ENCODE measurements around the gene SDCCAG8. TPM values are rescaled to one million over a fixed set of nuclear protein-coding genes. Genes with fewer than 3 reads are reported as not detected.

Gene SDCCAG8
- total RNA-seq, 1 donor from 2014 or later: 19.8 TPM

DNA sequence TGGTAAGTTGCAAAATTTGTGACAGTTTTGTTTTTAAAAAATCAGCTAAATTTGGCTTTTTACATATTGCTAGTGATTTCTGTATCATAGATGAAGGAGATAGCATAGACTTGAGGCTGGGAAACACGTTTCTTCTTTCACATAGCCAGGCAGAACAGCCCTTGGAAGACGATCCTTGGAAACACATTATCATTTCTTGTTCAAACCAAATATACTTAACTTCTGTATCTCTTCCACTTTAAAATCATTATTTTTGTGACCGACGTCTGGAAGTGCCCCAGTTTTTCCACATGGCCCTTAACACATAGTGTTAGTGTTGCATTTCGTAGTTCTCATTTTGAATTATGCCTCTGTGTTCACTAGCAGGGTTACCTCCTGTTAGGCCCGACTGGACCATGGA, 193.5 kb downstream of the SDCCAG8 start:
- no peak for DNase-seq (ENCODE audit: low spot score)
- H3K36me3 Mint-ChIP-seq (ENCODE audit: low read depth): peaks cover 5% of the 10 kb centered on the region
- H3K4me3 Mint-ChIP-seq (ENCODE audit: unreplicated experiment): no peak overlapping the region
- H3K9me3 Mint-ChIP-seq (ENCODE audit: low read depth): no peaks in the 10 kb centered on the region
- no peaks in the 10 kb centered on the region for H3K4me1 Mint-ChIP-seq (ENCODE audit: low read depth)
- H3K27ac Mint-ChIP-seq (ENCODE audit: unreplicated experiment): no peak overlapping the region
- no peaks in the 10 kb centered on the region for H3K27me3 Mint-ChIP-seq (ENCODE audit: low read depth)
- TF ChIP-seq, protein P1, sequence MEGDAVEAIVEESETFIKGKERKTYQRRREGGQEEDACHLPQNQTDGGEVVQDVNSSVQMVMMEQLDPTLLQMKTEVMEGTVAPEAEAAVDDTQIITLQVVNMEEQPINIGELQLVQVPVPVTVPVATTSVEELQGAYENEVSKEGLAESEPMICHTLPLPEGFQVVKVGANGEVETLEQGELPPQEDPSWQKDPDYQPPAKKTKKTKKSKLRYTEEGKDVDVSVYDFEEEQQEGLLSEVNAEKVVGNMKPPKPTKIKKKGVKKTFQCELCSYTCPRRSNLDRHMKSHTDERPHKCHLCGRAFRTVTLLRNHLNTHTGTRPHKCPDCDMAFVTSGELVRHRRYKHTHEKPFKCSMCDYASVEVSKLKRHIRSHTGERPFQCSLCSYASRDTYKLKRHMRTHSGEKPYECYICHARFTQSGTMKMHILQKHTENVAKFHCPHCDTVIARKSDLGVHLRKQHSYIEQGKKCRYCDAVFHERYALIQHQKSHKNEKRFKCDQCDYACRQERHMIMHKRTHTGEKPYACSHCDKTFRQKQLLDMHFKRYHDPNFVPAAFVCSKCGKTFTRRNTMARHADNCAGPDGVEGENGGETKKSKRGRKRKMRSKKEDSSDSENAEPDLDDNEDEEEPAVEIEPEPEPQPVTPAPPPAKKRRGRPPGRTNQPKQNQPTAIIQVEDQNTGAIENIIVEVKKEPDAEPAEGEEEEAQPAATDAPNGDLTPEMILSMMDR (IDR thresholded peaks at IDR 0.05): no peak

DNA sequence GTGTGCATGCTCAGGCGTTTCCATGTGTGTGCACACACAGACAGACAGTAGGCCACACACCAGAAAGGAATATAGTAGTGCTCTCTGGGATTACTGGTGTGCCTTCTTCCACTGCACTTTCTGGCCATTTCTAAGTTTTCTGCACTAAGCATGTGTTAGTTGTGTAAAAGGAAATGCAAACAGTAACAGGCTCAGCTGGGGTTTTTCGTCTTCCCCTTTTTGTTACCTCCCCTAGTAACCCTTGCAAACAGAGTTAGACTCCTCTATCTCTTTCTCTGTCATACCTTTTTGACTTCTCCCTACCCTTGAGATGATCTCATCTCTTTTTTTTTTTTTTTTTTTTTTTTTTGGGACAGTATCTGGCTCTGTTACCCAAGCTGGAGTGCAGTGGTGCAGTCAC, 196.3 kb downstream of the SDCCAG8 start:
- H3K4me3 Mint-ChIP-seq (ENCODE audit: unreplicated experiment): no peak overlapping the region
- no peak overlapping the region for H3K27ac Mint-ChIP-seq (ENCODE audit: unreplicated experiment)
- no peaks in the 10 kb centered on the region for H3K9me3 Mint-ChIP-seq (ENCODE audit: low read depth)
- H3K36me3 Mint-ChIP-seq (ENCODE audit: low read depth): peaks cover 4% of the 10 kb centered on the region
- H3K27me3 Mint-ChIP-seq (ENCODE audit: low read depth): no peaks in the 10 kb centered on the region
- no peaks in the 10 kb centered on the region for H3K4me1 Mint-ChIP-seq (ENCODE audit: low read depth)
- no peak for DNase-seq (ENCODE audit: low spot score)
- TF ChIP-seq, protein P1 (IDR thresholded peaks at IDR 0.05): no peak

DNA sequence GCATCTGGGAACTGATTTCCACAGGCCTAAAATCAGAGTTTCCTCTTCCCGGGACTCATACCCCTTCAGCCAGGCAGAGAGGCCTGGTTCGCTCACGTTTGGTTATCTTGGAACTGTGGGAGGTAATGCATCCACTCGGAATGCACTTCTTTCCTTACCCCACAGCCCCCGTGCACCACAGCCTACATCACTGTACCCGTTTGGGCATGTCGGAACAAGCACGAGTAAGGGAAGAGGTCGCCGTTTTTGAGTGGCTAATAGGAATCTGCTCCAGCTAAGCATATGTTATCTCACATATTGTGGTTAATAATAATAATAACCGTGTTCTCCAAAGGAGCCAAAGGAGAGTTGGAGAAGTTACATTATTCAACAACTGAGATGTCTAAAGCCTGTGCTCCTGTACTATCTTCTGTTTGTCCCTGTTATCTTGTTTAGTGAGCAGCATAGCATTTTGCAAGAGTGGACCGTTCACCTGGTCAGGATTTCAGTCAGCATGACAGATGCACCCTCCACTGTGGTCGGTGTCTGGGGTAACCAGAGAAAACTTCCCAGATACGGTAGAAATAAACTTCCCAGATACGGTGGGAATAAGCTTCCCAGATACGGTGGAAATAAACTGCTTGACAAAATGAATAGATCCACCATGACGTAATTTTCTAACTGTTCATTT, 198.6 kb downstream of the SDCCAG8 start:
- H3K27me3 Mint-ChIP-seq (ENCODE audit: low read depth): no peaks in the 10 kb centered on the region
- TF ChIP-seq, protein P1 (IDR thresholded peaks at IDR 0.05): no peak
- no peak overlapping the region for H3K27ac Mint-ChIP-seq (ENCODE audit: unreplicated experiment)
- H3K4me1 Mint-ChIP-seq (ENCODE audit: low read depth): no peaks in the 10 kb centered on the region
- peaks cover 2% of the 10 kb centered on the region for H3K36me3 Mint-ChIP-seq (ENCODE audit: low read depth)
- DNase-seq (ENCODE audit: low spot score): no peak
- H3K4me3 Mint-ChIP-seq (ENCODE audit: unreplicated experiment): no peak overlapping the region
- H3K9me3 Mint-ChIP-seq (ENCODE audit: low read depth): no peaks in the 10 kb centered on the region

DNA sequence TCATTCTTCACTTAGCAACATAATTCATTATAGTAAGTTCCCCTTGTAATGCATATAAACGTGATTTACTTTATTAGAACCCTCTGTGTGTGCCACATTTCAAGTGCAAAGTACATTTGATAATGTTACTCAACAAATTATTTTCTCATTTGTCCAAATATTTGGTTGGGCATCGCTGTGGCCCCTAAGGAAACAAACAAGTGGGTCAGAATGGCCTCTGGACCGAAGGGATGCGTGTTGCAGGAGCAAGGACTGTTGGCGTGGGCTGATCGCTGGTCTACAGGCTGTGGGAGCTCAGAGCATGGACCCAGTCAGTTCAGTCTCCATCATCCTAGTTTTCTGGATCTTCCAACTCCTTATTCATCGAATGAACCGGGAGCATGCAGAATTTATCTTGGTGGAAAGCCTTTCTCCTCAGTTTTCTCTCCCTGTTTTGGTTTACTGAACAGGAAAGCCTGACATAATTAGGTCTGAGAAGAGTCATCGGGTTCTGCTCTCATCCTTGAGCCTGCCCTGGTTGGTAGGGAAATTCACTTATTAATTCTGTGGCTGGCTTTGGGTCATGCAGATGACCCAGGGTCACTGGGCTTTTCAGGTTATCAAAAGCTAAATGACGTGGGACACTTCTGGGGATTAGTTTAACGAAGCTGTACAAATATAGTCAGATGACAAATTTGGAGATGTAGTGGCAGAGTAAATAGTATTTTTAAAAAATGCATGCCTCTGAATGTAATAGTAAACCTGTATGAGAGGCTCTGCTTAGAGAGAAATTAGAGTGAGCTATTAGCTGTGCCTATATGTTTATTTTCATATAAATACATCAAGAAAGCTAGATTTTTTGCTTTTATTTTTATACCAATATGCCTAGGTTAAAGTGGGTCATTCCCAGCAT, 200.2 kb downstream of the SDCCAG8 start:
- Mint-ChIP-seq H3K27me3 (ENCODE audit: low read depth) (no peaks in the 10 kb centered on the region), H3K9me3 (ENCODE audit: low read depth) (no peaks in the 10 kb centered on the region), H3K4me3 (ENCODE audit: unreplicated experiment) (no peak overlapping the region), H3K27ac (ENCODE audit: unreplicated experiment) (no peak overlapping the region), H3K4me1 (ENCODE audit: low read depth) (no peaks in the 10 kb centered on the region), H3K36me3 (ENCODE audit: low read depth) (peaks cover 1% of the 10 kb centered on the region)
- TF ChIP-seq, protein P1 (IDR thresholded peaks at IDR 0.05): no peak
- no peak for DNase-seq (ENCODE audit: low spot score)

DNA sequence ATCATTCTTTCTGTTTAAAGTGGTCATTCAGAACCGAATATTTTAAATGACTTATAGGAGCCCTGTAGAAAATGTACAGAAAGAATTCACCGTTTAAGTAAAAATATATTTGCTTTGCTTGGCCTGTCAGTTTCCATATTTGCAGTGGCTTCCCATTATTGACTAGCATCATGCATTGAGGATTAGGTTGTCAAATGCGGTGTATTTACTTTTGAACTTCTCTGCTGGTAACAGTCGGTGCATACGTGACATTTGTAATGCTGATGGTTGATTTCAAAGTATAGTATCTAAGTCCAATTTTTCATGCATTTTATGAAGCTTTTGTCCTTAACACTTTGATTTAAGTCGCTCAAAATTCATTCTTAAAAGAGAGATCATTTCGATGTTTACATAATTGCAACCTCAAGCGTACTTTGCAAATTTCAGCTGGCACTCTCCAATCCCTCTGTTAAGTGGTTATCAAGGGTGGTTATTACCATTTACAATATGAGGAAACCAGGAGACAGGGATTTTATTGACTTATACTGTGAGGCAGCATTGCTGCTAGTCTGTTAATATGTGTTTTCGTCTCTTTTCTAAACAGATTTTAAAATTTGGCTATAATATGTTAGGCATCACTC, 201.6 kb downstream of the SDCCAG8 start:
- no peak overlapping the region for H3K27ac Mint-ChIP-seq (ENCODE audit: unreplicated experiment)
- no peaks in the 10 kb centered on the region for H3K27me3 Mint-ChIP-seq (ENCODE audit: low read depth)
- no peak overlapping the region for H3K4me3 Mint-ChIP-seq (ENCODE audit: unreplicated experiment)
- TF ChIP-seq, protein P1 (IDR thresholded peaks at IDR 0.05): no peak
- no peaks in the 10 kb centered on the region for H3K4me1 Mint-ChIP-seq (ENCODE audit: low read depth)
- H3K9me3 Mint-ChIP-seq (ENCODE audit: low read depth): no peaks in the 10 kb centered on the region
- H3K36me3 Mint-ChIP-seq (ENCODE audit: low read depth): peaks cover 4% of the 10 kb centered on the region
- DNase-seq (ENCODE audit: low spot score): no peak

Measured in chondrocyte (in vitro differentiated cells).